Stomach smooth muscle (tissue), 2 donors: ENCODE results near the gene WNT5B.
A peak's percentile ranks its signal among the peaks of the same experiment; 100 is the strongest.

ENCODE experiments used
- H3K27ac ChIP-seq: one replicate; pipeline ENCODE4 v1.7.0; 2013; ENCODE audit warnings: mild to moderate bottlenecking, low read length, inconsistent platforms
- H3K27me3 ChIP-seq, 2 donors: one replicate each; pipeline ENCODE4 v1.7.0; 2013; ENCODE audit warnings: low read length in 2 of 2; ENCODE audit not compliant: insufficient read depth in 2 of 2, control insufficient read depth in 1 of 2
- H3K36me3 ChIP-seq, 2 donors: one replicate each; pipeline ENCODE4 v1.7.0; 2013; ENCODE audit warnings: low read length in 2 of 2; ENCODE audit not compliant: control insufficient read depth in 2 of 2, insufficient read depth in 2 of 2
- H3K4me1 ChIP-seq: one replicate; pipeline ENCODE4 v1.7.0; 2013; ENCODE audit warnings: low read length; ENCODE audit not compliant: control insufficient read depth, insufficient read depth
- H3K4me3 ChIP-seq, 2 donors: one replicate each; pipeline ENCODE4 v1.7.0; 2013; ENCODE audit warnings: low read length in 2 of 2
- H3K9ac ChIP-seq, 2 donors: one replicate each; pipeline ENCODE4 v1.7.0; 2013; ENCODE audit warnings: low read length in 2 of 2, mild to moderate bottlenecking in 1 of 2
- H3K9me3 ChIP-seq, 2 donors: one replicate each; pipeline ENCODE4 v1.7.0; 2013; ENCODE audit warnings: low read length in 2 of 2; ENCODE audit not compliant: control insufficient read depth in 2 of 2
- donor health status: healthy.
- donor health status: Pancreatic carcinoma.

Gene WNT5B

DNA sequence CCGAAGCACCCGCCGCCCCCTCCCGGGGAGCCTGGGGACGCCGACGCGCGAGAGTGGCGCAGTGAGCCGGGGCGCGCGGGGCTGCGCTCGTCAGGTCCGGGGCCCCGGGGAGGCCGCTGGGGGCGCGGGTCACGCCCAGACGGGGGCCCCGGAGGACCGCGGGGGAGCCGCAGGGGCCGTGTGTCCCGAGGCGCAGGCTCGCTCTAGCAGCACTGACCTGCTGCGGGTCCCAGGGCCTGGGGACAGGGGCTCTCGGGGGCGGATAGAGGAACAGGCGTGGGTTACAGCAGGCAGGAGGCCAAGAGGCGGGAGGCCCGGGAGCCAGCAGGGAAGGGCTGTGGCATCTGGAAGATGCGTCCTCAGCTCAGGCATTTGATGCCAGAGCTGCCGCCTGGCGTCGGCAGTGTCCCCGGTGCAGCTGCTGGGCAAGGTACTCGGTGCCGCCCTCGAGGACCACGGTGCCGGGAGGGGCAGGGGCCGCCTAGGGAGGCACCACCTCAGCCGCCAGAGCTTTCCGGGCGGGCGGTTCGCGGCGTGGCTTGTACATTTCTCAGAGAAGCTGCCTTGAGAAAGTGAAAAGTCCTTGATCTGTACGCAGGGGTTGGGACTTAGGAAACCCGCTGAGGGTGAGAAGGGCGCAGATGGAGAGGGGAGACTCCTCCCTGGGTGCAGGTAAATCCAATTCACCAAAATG lies 1.2 kb downstream of the WNT5B start:
- Histone ChIP-seq H3K4me3 (peak overlapping the region; percentile 62 to 75), H3K36me3 (no peaks in the 10 kb centered on the region), H3K9ac (peak overlapping the region; percentile 21 to 49), H3K27me3 (peaks cover 0 to 2% of the 10 kb centered on the region in 2 donors), H3K9me3 (no peaks in the 10 kb centered on the region), H3K4me1 (peaks cover 25% of the 10 kb centered on the region), H3K27ac (no peak overlapping the region)

DNA sequence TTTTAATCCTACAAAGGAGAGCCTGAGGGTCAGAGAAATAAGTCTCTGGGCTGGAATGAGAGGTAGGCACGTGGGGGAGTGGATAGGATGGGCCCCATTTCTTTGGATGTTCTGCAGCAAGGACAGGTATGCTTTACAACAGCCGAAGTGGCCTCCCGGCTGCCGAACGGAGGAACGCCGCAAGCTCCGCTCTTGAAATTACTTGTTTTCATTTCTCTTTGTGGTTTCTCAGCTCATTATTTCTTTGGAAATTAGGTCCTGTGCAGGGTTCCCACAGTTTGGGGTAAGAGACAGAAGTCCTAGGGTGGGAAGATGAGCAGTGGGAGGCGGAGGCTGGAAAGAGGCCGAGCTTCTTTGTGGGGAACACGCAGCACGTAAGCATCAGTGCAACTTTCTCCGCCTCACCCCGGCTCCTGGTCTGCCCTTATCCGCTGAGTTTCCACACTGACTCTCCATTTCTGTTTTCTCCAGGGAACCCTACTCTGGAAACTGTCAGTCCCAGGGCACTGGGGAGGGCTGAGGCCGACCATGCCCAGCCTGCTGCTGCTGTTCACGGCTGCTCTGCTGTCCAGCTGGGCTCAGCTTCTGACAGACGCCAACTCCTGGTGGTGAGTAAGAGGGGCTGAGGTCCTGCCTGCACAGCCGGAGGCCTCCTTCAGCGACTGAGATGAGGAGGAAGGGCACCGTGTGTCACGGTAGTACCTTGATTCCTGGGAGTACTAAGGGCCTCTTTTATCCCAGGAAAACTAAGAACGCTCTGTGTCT lies 2.0 kb downstream of the WNT5B start:
- Histone ChIP-seq H3K27ac (no peak overlapping the region), H3K9ac (no peak overlapping the region), H3K4me1 (peaks cover 25% of the 10 kb centered on the region), H3K4me3 (peak overlapping the region; percentile 62 to 75), H3K9me3 (no peaks in the 10 kb centered on the region), H3K36me3 (no peaks in the 10 kb centered on the region), H3K27me3 (peaks cover 0 to 2% of the 10 kb centered on the region in 2 donors)

DNA sequence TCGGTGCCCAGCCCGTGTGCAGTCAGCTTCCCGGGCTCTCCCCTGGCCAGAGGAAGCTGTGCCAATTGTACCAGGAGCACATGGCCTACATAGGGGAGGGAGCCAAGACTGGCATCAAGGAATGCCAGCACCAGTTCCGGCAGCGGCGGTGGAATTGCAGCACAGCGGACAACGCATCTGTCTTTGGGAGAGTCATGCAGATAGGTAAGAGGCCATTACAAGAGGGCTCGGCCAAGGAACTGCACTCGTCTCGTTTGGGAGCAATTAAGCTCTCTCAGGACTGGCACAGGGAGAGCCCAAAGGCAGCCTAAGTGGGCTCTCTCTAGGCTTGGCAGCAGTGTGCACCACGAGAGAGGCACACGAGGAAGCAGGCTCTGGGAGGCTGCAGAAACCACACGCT lies 3.7 kb downstream of the WNT5B start:
- Histone ChIP-seq H3K9ac (no peak overlapping the region), H3K36me3 (no peaks in the 10 kb centered on the region), H3K27ac (no peak overlapping the region), H3K4me1 (peaks cover 25% of the 10 kb centered on the region), H3K27me3 (peaks cover 0 to 2% of the 10 kb centered on the region in 2 donors), H3K4me3 (no peak overlapping the region), H3K9me3 (no peaks in the 10 kb centered on the region)

DNA sequence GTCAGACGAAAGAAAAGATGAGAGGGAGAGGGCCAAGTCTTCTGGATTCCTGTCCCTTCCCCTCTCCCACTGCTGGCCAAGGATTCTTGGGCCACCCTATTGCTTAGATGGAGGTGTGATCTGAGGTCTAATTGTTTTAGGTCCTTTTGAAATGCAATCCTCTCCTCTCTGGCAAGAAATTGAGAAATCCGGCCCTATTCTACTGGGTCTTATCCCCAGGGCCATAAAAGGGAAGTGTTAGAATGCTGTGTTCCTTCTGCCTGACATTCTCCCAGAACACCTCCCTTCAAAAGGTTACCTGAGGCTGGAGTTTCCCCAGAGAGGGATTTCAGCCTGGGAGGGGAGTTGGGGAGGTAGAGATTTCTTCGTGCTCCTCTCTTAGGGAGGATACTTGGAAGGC lies 4.4 kb downstream of the WNT5B start:
- Histone ChIP-seq H3K36me3 (no peaks in the 10 kb centered on the region), H3K4me1 (peaks cover 25% of the 10 kb centered on the region), H3K4me3 (no peak overlapping the region), H3K9ac (no peak overlapping the region), H3K9me3 (no peaks in the 10 kb centered on the region), H3K27ac (no peak overlapping the region), H3K27me3 (peaks cover 0 to 2% of the 10 kb centered on the region in 2 donors)

DNA sequence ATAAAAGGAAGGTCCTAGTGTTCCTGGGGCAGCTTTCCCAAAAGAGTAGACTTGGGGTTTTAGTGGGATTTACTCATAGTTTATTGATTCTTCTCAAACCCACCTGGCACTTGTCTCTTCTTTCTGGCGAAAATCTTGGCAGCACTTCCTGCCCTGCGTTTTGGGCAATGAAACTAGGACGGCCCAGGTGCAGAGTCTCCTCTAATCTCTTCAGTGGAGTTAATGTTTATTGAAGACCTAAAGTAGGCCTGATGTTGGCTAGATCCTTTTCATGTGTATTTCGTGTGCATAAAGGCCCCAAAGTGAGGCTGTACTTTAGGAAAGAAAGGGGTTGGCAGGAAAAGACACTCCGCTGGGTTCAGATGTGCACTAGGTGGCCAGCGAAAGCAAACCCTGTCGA lies 5.1 kb downstream of the WNT5B start:
- H3K27me3 ChIP-seq: peaks cover 0 to 2% of the 10 kb centered on the region in 2 donors
- H3K4me1 ChIP-seq: peaks cover 25% of the 10 kb centered on the region
- no peaks in the 10 kb centered on the region for H3K9me3 ChIP-seq
- no peak overlapping the region for H3K27ac ChIP-seq
- no peak overlapping the region for H3K4me3 ChIP-seq
- H3K36me3 ChIP-seq: no peaks in the 10 kb centered on the region
- H3K9ac ChIP-seq: no peak overlapping the region

DNA sequence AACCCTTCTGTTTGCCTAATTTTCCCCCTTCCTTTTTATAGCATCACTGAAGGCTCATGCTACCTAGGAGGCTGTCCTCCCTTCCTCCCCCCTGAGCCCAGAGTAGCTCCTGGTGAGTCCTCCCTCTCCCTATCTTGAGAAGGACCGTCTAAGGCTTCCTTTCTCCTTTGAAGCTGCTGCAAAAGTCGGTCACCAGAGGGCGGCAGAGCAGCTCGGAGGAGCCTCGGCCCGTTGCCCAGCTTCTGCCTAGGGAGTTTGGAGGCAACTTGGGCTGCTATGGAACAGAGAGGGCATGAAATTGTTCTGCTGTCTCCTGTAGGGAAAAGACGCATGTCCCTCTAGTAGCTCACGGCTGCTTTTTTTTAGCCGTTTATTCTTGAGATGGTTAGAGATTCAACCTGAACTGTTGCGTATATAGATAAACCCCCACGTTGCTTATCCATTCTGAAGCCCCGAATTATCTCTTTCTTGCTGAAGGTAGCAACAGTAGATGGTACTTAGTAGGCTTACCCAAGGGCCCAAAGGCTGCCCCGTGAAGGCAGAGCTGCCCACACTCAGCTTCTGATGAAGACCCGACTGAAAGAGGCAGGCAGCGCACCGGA lies 5.7 kb downstream of the WNT5B start:
- H3K9ac ChIP-seq: no peak overlapping the region

DNA sequence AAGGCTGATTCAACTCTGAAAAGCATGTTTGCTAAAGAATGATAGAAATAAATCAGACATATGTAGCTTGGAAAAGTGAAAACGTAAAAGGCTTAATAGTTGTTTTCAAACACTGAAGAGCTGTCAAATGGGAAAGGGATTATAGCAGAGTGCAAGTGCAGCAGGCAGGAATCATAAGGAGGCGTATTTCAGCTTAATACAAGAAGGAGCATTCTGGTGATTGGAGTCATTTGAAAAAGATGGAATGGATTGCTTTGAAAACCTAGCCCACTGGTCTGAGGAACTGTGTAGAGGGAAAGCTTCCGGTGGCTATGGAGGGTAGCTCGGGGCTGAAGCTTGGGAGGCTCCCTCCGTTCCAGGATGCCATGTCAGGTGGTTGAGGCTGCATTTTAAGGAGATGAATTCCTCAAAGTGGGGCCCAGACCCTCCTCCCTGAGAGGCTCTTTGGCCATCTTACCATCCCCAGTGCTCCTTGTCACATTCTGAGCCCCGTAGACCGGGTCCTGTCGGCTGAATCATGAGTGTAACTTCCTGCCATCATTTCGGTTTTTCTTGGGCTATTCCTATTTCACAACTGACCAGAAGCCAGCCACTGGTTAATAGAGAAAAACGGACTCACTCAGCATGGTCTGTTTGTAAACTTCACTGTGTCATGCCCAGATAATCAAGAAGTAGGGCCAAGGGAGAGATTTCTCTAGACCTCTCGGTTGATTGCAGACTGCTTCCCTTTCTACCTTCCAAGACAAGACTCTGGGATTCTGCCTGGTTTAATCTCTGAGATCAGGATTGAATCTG lies 6.5 kb downstream of the WNT5B start:
- Histone ChIP-seq H3K27ac (no peak overlapping the region), H3K4me1 (peaks cover 13% of the 10 kb centered on the region)

More for the DNA sequence above, 5.7 kb downstream of the WNT5B start:
- Histone ChIP-seq H3K27me3 (peaks cover 0 to 2% of the 10 kb centered on the region in 2 donors), H3K4me3 (no peak overlapping the region), H3K9me3 (no peaks in the 10 kb centered on the region), H3K36me3 (no peaks in the 10 kb centered on the region), H3K27ac (no peak overlapping the region), H3K4me1 (peaks cover 21% of the 10 kb centered on the region)

DNA sequence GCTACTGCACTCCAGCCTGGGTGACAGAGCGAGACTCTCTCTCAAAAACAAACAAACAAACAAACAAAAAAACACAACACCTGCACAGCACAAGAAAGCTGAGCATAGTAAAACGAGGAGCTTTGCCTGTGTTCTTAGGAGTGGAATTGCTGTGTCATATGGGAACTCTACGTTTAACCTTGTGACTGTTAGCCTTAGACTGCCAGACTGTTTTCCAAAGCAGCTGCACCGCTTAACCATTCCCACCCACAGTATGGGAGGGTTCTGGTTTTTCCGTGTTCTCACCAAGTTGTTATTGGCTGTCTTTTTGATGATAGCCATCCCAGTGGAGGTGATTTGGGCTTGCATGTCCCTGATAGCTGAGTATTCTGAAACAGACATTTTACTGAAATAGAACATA lies 9.2 kb downstream of the WNT5B start:
- Histone ChIP-seq H3K36me3 (no peaks in the 10 kb centered on the region), H3K4me1 (no peaks in the 10 kb centered on the region), H3K27ac (no peak overlapping the region), H3K27me3 (no peaks in the 10 kb centered on the region), H3K9me3 (no peaks in the 10 kb centered on the region), H3K4me3 (no peak overlapping the region), H3K9ac (no peak overlapping the region)

More for the DNA sequence above, 6.5 kb downstream of the WNT5B start:
- Histone ChIP-seq H3K27me3 (peaks cover 0 to 2% of the 10 kb centered on the region in 2 donors), H3K9ac (no peak overlapping the region), H3K36me3 (no peaks in the 10 kb centered on the region), H3K4me3 (no peak overlapping the region), H3K9me3 (no peaks in the 10 kb centered on the region)

DNA sequence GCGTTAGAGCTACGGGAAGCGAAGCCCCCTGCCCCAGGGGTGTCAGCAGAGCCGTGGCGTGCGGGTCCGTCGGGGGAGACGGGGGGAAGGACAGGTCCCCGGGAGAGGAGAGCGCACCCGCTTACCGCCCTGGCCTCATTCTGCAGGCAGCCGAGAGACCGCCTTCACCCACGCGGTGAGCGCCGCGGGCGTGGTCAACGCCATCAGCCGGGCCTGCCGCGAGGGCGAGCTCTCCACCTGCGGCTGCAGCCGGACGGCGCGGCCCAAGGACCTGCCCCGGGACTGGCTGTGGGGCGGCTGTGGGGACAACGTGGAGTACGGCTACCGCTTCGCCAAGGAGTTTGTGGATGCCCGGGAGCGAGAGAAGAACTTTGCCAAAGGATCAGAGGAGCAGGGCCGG lies 10.5 kb downstream of the WNT5B start:
- H3K9me3 ChIP-seq: no peaks in the 10 kb centered on the region
- H3K4me3 ChIP-seq: no peak overlapping the region
- no peak overlapping the region for H3K9ac ChIP-seq
- H3K27ac ChIP-seq: no peak overlapping the region
- peaks cover 9% of the 10 kb centered on the region for H3K4me1 ChIP-seq
- no peaks in the 10 kb centered on the region for H3K36me3 ChIP-seq
- H3K27me3 ChIP-seq: no peaks in the 10 kb centered on the region
